SU-DHL-6 (cell line): ENCODE data around the gene DHTKD1.

ENCODE experiments used
- H2AFZ ChIP-seq: fragments of 200-600 bp; sonication (generic); 2 replicates; pipeline ENCODE4 v1.6.1; 2014; ENCODE audit warnings: low read depth, mild to moderate bottlenecking, moderate library complexity, mixed read lengths, antibody characterized with exemption, low read length; ENCODE audit not compliant: severe bottlenecking
- H3F3A ChIP-seq: fragments of 200-600 bp; shearing (Covaris generic); 2 replicates; pipeline ENCODE4 v1.6.0; 2016; ENCODE audit warnings: antibody characterized with exemption, mild to moderate bottlenecking; ENCODE audit not compliant: insufficient read depth
- H3K27ac ChIP-seq: fragments of 200-600 bp; sonication (generic); 2 replicates; pipeline ENCODE4 v1.5.1; 2016; ENCODE audit warnings: low read depth, mild to moderate bottlenecking, low read length, moderate library complexity, mixed read lengths
- H3K27me3 ChIP-seq: fragments of 200-600 bp; sonication (generic), shearing (Covaris generic); 2 replicates; pipeline ENCODE4 v1.6.0; 2014; ENCODE audit warnings: mild to moderate bottlenecking, low read length
- H3K36me3 ChIP-seq: fragments of 200-600 bp; sonication (generic); 2 replicates; pipeline ENCODE4 v1.6.1; 2014; ENCODE audit warnings: mild to moderate bottlenecking, low read length, mixed read lengths
- H3K4me2 ChIP-seq: fragments of 300-600, 200-600 bp; shearing (Covaris generic), sonication (generic); 2 replicates; pipeline ENCODE4 v1.6.0; 2014; ENCODE audit warnings: low read length, low read depth, mild to moderate bottlenecking; ENCODE audit not compliant: poor library complexity, severe bottlenecking
- H3K4me3 ChIP-seq: fragments of 200-600 bp; sonication (generic); 2 replicates; pipeline ENCODE4 v1.5.1; 2014; ENCODE audit warnings: antibody characterized with exemption, low read length, mild to moderate bottlenecking, mixed read lengths; ENCODE audit not compliant: insufficient read depth, poor library complexity, severe bottlenecking
- H3K79me2 ChIP-seq: fragments of 200-600 bp; sonication (generic); 2 replicates; pipeline ENCODE4 v1.6.1; 2014; ENCODE audit warnings: mild to moderate bottlenecking, low read length, moderate library complexity; ENCODE audit not compliant: insufficient read depth
- H3K9ac ChIP-seq: fragments of 200-600 bp; sonication (generic); 2 replicates; pipeline ENCODE4 v1.7.0; 2014; ENCODE audit warnings: mild to moderate bottlenecking, low read length
- H3K9me2 ChIP-seq: fragments of 200-600 bp; sonication (generic); replicated peaks from 2 replicates; pipeline ENCODE4 v1.6.1; 2014; ENCODE audit warnings: low read length; ENCODE audit not compliant: insufficient read depth
- H3K9me3 ChIP-seq: fragments of 200-600 bp; sonication (generic); 2 replicates; pipeline ENCODE4 v1.6.1; 2014; ENCODE audit warnings: low read length, mixed read lengths; ENCODE audit not compliant: insufficient read depth
- H4K20me1 ChIP-seq: fragments of 200-600 bp; sonication (generic); 2 replicates; pipeline ENCODE4 v1.6.1; 2014; ENCODE audit warnings: low read depth, mild to moderate bottlenecking, antibody characterized with exemption, low read length, moderate library complexity, mixed read lengths
- CTCF ChIP-seq: fragments of 200-600 bp; sonication (generic); IDR thresholded peaks from one replicate; pipeline ENCODE4 v1.5.1; 2017; ENCODE audit warnings: antibody characterized with exemption, mild to moderate bottlenecking, low read length, moderate library complexity; ENCODE audit not compliant: insufficient read depth, poor library complexity, severe bottlenecking
- EZH2phosphoT487 ChIP-seq: fragments of 200-600 bp; sonication (generic), shearing (Covaris generic); conservative IDR thresholded peaks from 2 replicates; pipeline ENCODE4 v1.6.1; 2018; ENCODE audit warnings: mild to moderate bottlenecking, antibody characterized with exemption, low read length, moderate library complexity, mixed read lengths

DHTKD1 gene

GRCh38 chr10:12135631-12136030 lies 66.9 kb downstream of the DHTKD1 start:
- Histone ChIP-seq H3K9me3 (no peaks in the 10 kb centered on the region), H2AFZ (no peak overlapping the region), H3K27ac (no peak overlapping the region), H3K79me2 (no peaks in the 10 kb centered on the region; the same call in 1 of the 2 replicates), H4K20me1 (no peaks in the 10 kb centered on the region), H3F3A (peaks cover 6% of the 10 kb centered on the region; the same call in 1 of the 2 replicates), H3K27me3 (no peaks in the 10 kb centered on the region), H3K9me2 (no peaks in the 10 kb centered on the region), H3K36me3 (0 out of 2 replicates have a peak, but pooled peaks cover 2% of the 10 kb centered on the region), H3K4me3 (no peak overlapping the region), H3K9ac (no peak overlapping the region), H3K4me2 (no peak overlapping the region)
- TF ChIP-seq CTCF (no peak), EZH2phosphoT487 (no peak)

- no peaks in the 10 kb centered on the region for H4K20me1 ChIP-seq
Observed at GRCh38 chr10:12140038-12140437, 71.3 kb downstream of the DHTKD1 start.

GRCh38 chr10:12144538-12144937 lies 75.8 kb downstream of the DHTKD1 start:
- Histone ChIP-seq H3K79me2 (no peaks in the 10 kb centered on the region), H3K4me2 (no peak overlapping the region), H3K9ac (no peak overlapping the region), H3K36me3 (peaks cover 3% of the 10 kb centered on the region; the same call in 1 of the 2 replicates), H4K20me1 (no peaks in the 10 kb centered on the region), H3K27ac (no peak overlapping the region), H3K27me3 (no peaks in the 10 kb centered on the region), H3F3A (no peaks in the 10 kb centered on the region), H3K9me2 (no peaks in the 10 kb centered on the region), H3K9me3 (no peaks in the 10 kb centered on the region), H2AFZ (no peak overlapping the region), H3K4me3 (no peak overlapping the region)
- TF ChIP-seq EZH2phosphoT487 (no peak), CTCF (no peak)

More at GRCh38 chr10:12140038-12140437, 71.3 kb downstream of the DHTKD1 start:
- no peak overlapping the region for H3K9ac ChIP-seq
- no peaks in the 10 kb centered on the region for H3K79me2 ChIP-seq
- no peak for TF ChIP-seq CTCF
- H3K4me3 ChIP-seq, result no peak overlapping the region
- H2AFZ ChIP-seq, result no peak overlapping the region
- no peaks in the 10 kb centered on the region for H3K9me3 ChIP-seq
- H3F3A ChIP-seq, result no peaks in the 10 kb centered on the region
- H3K4me2 ChIP-seq, result no peak overlapping the region
- no peaks in the 10 kb centered on the region for H3K27me3 ChIP-seq
- H3K27ac ChIP-seq, result no peak overlapping the region
- H3K36me3 ChIP-seq, result peaks cover 3% of the 10 kb centered on the region; the same call in 1 of the 2 replicates
- H3K9me2 ChIP-seq, result no peaks in the 10 kb centered on the region
